T-helper 2 cell (primary cell): ENCODE results near the gene ACTR3.

Experiments
- DNase-seq, 5 experiments: peaks; one replicate each; pipeline versions ENCODE4 v3.0.0 to v3.0.0-alpha.2; 2012 to 2022

ACTR3 gene

GRCh38 chr2:114005110-114005783, 115.4 kb downstream of the ACTR3 start:
- DNase-seq, result no peak

GRCh38 chr2:114006460-114006859, 116.6 kb downstream of the ACTR3 start:
- no peak for DNase-seq

- DNase-seq, result no peak
Measured at GRCh38 chr2:114007436-114007835, 117.5 kb downstream of the ACTR3 start.

GRCh38 chr2:114008720-114009119, 118.8 kb downstream of the ACTR3 start:
- DNase-seq, result no peak

DNA sequence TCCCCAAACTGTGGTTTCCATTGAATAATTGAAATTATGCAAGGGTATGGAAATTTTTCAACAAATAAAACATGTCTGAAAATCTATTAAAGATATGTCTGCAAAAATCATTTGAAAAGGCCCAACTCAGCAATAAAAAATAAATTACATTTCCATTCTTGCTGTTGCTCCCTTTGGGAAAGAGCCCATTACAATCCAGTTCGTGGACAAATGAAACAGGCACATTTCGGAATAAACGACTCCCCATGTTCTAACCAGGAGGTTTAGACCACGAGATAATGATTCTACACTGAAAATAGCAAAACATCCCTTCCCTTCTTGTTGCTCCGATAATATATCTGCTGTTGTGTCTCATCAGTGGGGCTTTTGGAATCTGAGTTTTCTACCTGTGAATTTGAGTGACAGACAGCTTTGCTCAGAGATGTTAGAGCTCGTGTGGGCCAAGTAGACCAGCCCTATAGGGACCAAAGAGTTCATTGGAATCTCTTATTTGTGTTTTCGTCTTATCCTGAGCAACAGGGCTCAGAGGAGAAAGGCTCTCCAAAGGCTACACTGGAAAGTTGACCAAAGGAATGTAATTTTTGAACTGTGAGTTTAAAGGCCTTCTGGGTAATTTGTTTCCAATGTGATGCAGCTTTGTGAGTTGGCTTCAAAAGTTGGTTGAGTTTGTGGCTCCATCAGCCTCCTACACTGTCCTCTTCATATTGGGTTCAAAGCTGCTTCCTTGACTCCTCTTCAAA, 119.5 kb downstream of the ACTR3 start:
- DNase-seq, result no peak

DNA sequence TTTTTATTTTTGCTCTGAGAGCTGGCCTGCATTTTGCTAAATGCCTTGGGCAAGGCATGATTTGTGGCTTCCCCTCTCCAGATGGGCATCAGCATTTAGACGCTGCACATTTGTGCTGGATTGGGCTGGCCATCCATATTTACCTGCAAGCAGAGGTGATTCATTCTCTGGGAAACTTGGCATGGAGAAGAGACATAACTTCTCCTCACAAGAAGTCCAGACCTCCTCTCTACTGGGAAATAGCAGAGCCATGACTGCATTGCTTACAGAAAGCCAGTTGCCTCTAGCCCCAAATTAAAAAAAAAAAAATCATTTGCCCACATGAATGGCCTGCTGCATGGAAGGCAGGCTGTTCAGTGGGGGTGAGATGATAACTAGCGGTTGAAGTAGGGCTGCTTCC, 120.1 kb downstream of the ACTR3 start:
- no peak for DNase-seq

DNA sequence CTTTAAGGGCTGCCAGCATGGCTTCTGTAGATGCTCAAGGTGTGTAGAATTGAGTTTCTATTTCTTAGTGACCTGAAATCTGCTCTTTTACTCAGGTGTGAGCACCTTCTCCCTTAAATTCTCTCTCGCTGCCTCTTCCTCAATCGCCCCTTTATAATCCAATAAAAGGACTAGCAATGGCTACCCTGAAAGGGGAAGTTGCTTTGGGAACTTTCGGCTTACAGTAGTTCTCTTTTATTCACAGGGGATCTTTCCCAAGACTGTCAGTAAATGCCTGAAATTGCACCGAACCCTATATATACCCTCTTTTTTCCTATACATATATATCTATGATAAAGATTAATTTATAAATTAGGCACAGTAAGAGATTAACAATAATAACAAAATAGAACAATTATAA, 121.8 kb downstream of the ACTR3 start:
- no peak for DNase-seq
